SH-SY5Y (cell line): ENCODE data around the gene BACH2.
A peak's percentile ranks its signal among the peaks of the same experiment; 100 is the strongest.

Source experiments
- GATA2 ChIP-seq: IDR thresholded peaks from 2 replicates; pipeline ENCODE4 v1.6.1; 2011; ENCODE audit warnings: mild to moderate bottlenecking, low read depth, low read length
- GATA3 ChIP-seq: IDR thresholded peaks from 2 replicates; pipeline ENCODE4 v1.6.1; 2011; ENCODE audit warnings: low read depth, mild to moderate bottlenecking, low read length, moderate library complexity

DNA sequence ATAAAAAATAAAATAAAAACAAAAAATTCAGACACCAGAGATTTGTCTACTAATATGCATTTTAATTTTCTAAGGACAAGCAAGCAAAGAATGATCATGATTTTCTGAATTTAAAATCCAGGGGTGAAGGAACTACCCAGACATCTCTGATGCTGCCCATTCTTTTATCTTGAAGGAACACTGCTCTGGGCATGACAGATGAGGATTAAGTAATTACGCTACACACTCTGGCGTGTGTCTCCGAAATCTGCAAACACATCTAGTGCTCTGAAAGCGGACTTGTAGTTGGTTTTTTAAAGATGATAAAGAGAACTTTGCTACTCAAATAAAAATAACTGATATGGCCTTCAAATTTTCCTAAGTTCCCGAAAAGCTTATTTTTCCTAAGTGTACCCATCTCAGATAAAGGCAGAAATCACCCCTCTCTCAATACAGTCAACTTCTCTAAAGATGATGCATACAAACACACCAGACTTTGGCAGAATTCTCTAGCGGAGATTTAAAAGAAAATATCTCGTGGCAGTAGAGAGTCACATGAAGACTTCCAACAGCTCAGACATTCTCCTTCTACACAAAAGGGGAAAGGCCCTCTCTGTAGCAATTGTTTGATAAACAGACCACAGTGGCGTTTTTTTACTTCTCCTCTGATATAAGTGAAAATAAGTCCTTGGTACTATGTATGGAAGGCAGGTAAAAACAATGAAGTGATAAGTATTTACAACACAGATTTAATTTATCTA, 133.8 kb downstream of the BACH2 start:
- TF ChIP-seq GATA2 (peak; percentile 36; the same call in 1 of the 2 replicates), GATA3 (no peak)
